SK-N-SH (cell line): ENCODE data around the gene PMP22. TPM values are rescaled to one million over a fixed set of nuclear protein-coding genes. Genes with fewer than 3 reads are reported as not detected.
A peak's percentile ranks its signal among the peaks of the same experiment; 100 is the strongest.

Source experiments
- CTCF ChIA-PET: fragments of 300-600, 350-600 bp; formaldehyde crosslinking; extraction: SDS; loops from one replicate; lab custom pipeline; 2021; lab: Yijun Ruan, JAX
- POLR2A ChIA-PET: fragments of 350-600 bp; sonication (Branson Sonifier 250); formaldehyde crosslinking; extraction: SDS; loops from one replicate; lab custom pipeline; 2020; ENCODE audit warnings: antibody characterized with exemption, inconsistent platforms; lab: Yijun Ruan, JAX
- DNase-seq: peaks from one replicate; pipeline ENCODE4 v3.0.0; 2012
- H2AFZ ChIP-seq: fragments of 200-600 bp; sonication (generic); 2 replicates; pipeline ENCODE4 v1.8.1; 2016; ENCODE audit warnings: antibody characterized with exemption, mild to moderate bottlenecking, low read depth
- H3F3A ChIP-seq: fragments of 200-600 bp; sonication (generic); replicated peaks from 2 replicates; pipeline ENCODE3; 2016; ENCODE audit warnings: antibody characterized with exemption, mild to moderate bottlenecking; ENCODE audit not compliant: insufficient read depth
- H3K27ac ChIP-seq, 2 experiments: fragments of 200-500 bp in 1 of 2; fragments of 200-600 bp in 1 of 2; sonication (Bioruptor generic) in 1 of 2; sonication (generic), shearing (Covaris generic) in 1 of 2; 2 replicates each; pipeline versions ENCODE4 v1.5.1 to v1.6.1; 2014 to 2016; ENCODE audit warnings: low read depth in 2 of 2, inconsistent platforms in 1 of 2, low read length in 1 of 2, mild to moderate bottlenecking in 1 of 2, mixed read lengths in 1 of 2
- H3K27me3 ChIP-seq: fragments of 200-600 bp; sonication (generic), shearing (Covaris generic); 2 replicates; pipeline ENCODE4 v1.6.1; 2016; ENCODE audit warnings: mixed run types; ENCODE audit not compliant: insufficient read depth
- H3K36me3 ChIP-seq, 2 experiments: fragments of 200-500 bp in 1 of 2; fragments of 200-600 bp in 1 of 2; sonication (Bioruptor generic) in 1 of 2; sonication (generic) in 1 of 2; replicated peaks in 1 of 2; 2 replicates each; pipeline versions ENCODE3 to v1.5.1; 2014 to 2016; ENCODE audit warnings: low read length in 1 of 2, mild to moderate bottlenecking in 1 of 2; ENCODE audit not compliant: insufficient read depth in 2 of 2, control insufficient read depth in 1 of 2
- H3K4me1 ChIP-seq, 2 experiments: fragments of 200-500 bp in 1 of 2; fragments of 200-600 bp in 1 of 2; sonication (Bioruptor generic) in 1 of 2; sonication (generic), shearing (Covaris generic) in 1 of 2; 2 replicates each; pipeline versions ENCODE4 v1.5.1 to v1.6.1; 2014 to 2016; ENCODE audit warnings: low read depth in 1 of 2, low read length in 1 of 2, mixed run types in 1 of 2; ENCODE audit not compliant: insufficient read depth in 2 of 2, control insufficient read depth in 1 of 2
- H3K4me2 ChIP-seq: fragments of 200-600 bp; sonication (generic), shearing (Covaris generic); 2 replicates; pipeline ENCODE4 v1.6.1; 2017; ENCODE audit warnings: mixed run types
- H3K4me3 ChIP-seq, 2 experiments: fragments of 200-500 bp in 1 of 2; fragments of 200-600 bp in 1 of 2; sonication (Bioruptor generic) in 1 of 2; sonication (generic), shearing (Covaris generic) in 1 of 2; 2 replicates each; pipeline versions ENCODE4 v1.5.1 to v1.8.1; 2014 to 2016; ENCODE audit warnings: low read depth in 2 of 2, inconsistent platforms in 1 of 2, low read length in 1 of 2, mild to moderate bottlenecking in 1 of 2, mixed read lengths in 1 of 2, moderate library complexity in 1 of 2
- H3K79me2 ChIP-seq: fragments of 200-600 bp; sonication (generic); 2 replicates; pipeline ENCODE4 v1.8.1; 2017; ENCODE audit warnings: mild to moderate bottlenecking; ENCODE audit not compliant: insufficient read depth
- H3K9ac ChIP-seq: fragments of 200-600 bp; sonication (generic); 2 replicates; pipeline ENCODE4 v1.6.1; 2017; ENCODE audit warnings: mixed run types
- H3K9me2 ChIP-seq: fragments of 200-600 bp; sonication (generic); 2 replicates; pipeline ENCODE4 v1.6.1; 2017; ENCODE audit warnings: mixed run types
- H3K9me3 ChIP-seq: fragments of 200-600 bp; sonication (generic); 2 replicates; pipeline ENCODE4 v1.6.1; 2017; ENCODE audit warnings: mixed run types, mild to moderate bottlenecking, moderate library complexity
- H4K20me1 ChIP-seq: fragments of 200-600 bp; sonication (generic); 2 replicates; pipeline ENCODE4 v1.6.1; 2017; ENCODE audit warnings: mild to moderate bottlenecking, mixed run types; ENCODE audit not compliant: insufficient read depth
- CTCF ChIP-seq: fragments of 200-600 bp; sonication (generic); IDR thresholded peaks from 2 replicates; pipeline ENCODE4 v1.6.1; 2017; ENCODE audit warnings: antibody characterized with exemption, mild to moderate bottlenecking, moderate library complexity
- ELF1 ChIP-seq: IDR thresholded peaks from 2 replicates; pipeline ENCODE4 v1.4.0; 2012
- FOSL2 ChIP-seq: IDR thresholded peaks from 2 replicates; pipeline ENCODE4 v1.4.0; 2012; ENCODE audit warnings: low read depth, mild to moderate bottlenecking, moderate library complexity, borderline replicate concordance
- IRF3 ChIP-seq: fragments of 150-350 bp; IDR thresholded peaks from 2 replicates; pipeline ENCODE4 v1.6.1; 2016; ENCODE audit warnings: mild to moderate bottlenecking, low read depth, low read length
- MEF2A ChIP-seq: IDR thresholded peaks from 2 replicates; pipeline ENCODE4 v1.4.0; 2012; ENCODE audit warnings: low read depth, borderline replicate concordance
- MXI1 ChIP-seq: IDR thresholded peaks from 2 replicates; pipeline ENCODE4 v1.6.1; 2012; ENCODE audit warnings: mild to moderate bottlenecking, low read depth, low read length, improper control_type of control experiment
- RAD21 ChIP-seq: IDR thresholded peaks from 2 replicates; pipeline ENCODE4 v1.6.1; 2012; ENCODE audit warnings: mild to moderate bottlenecking, low read length
- RCOR1 ChIP-seq: fragments of 150-350 bp; IDR thresholded peaks from 2 replicates; pipeline ENCODE4 v1.6.1; 2017; ENCODE audit warnings: antibody characterized with exemption, low read length
- YY1 ChIP-seq: IDR thresholded peaks from 2 replicates; pipeline ENCODE4 v1.4.0; 2012; ENCODE audit warnings: low read depth, mild to moderate bottlenecking
- ZBTB33 ChIP-seq: IDR thresholded peaks from 2 replicates; pipeline ENCODE4 v1.4.0; 2012; ENCODE audit warnings: low read depth, borderline replicate concordance
- WGBS: methylation state at CpG from one replicate; pipeline ENCODE4 v1.1.6; 2017; ENCODE audit warnings: low lambda C conversion rate; 5-methylcytosine and 5-hydroxymethylcytosine counted together
- polyA plus RNA-seq, 3 experiments: library from polyadenylated mRNA; depleted of rRNA; stranded (reverse); fragments of >200 nt; gene quantifications; 2 replicates each; pipeline ENCODE4 v1.2.3, GENCODE V29; 2012

The PMP22 gene
- polyA plus RNA-seq, 1 of the 3 experiments (the other 2 are of a cell fraction) = 82.5 TPM

- CTCF ChIA-PET = interaction anchor here (1.7 to 2.1 kb wide), 2 partner anchors 23 to 225 kb away, joined by 3 to 8 read pairs; no protein-coding TSS in a partner anchor
These were observed 31.2 kb downstream of the PMP22 start for GRCh38 chr17:15233971-15234370.

GRCh38 chr17:15233022-15233805 is 31.9 kb downstream of the PMP22 start:
- Histone ChIP-seq H3F3A (peaks cover 3% of the 10 kb centered on the region), H3K4me1 (no peaks in the 10 kb centered on the region), H3K79me2 (no peaks in the 10 kb centered on the region; the same call in 1 of the 2 replicates), H3K27me3 (no peaks in the 10 kb centered on the region), H4K20me1 (no peaks in the 10 kb centered on the region), H3K27ac (no peak overlapping the region), H2AFZ (no peak overlapping the region), H3K9ac (no peak overlapping the region), H3K4me3 (no peak overlapping the region), H3K9me3 (no peaks in the 10 kb centered on the region), H3K4me2 (no peak overlapping the region), H3K36me3 (peaks cover 16 to 71% of the 10 kb centered on the region in 2 experiments), H3K9me2 (no peaks in the 10 kb centered on the region)
- peak; percentile 29; the same call in 1 of the 2 replicates for TF ChIP-seq CTCF
- TF ChIP-seq IRF3 = no peak
- TF ChIP-seq RAD21 = 0 out of 2 replicates have a peak, but pooled peaks have one; percentile 8
- peak; percentile 27 for DNase-seq
- ChIA-PET POLR2A (no interaction called here), CTCF (interaction anchor here (1.0 to 2.1 kb wide), 3 partner anchors 14 to 225 kb away, joined by 3 to 8 read pairs (median 3); no protein-coding TSS in a partner anchor)
- 85% methylated on average over 4 of the region's 4 CpGs for WGBS

More at GRCh38 chr17:15233971-15234370, 31.2 kb downstream of the PMP22 start:
- Histone ChIP-seq H3K27me3 (no peaks in the 10 kb centered on the region), H3K4me3 (no peak overlapping the region), H3K36me3 (peaks cover 21 to 78% of the 10 kb centered on the region in 2 experiments), H2AFZ (no peak overlapping the region), H4K20me1 (no peaks in the 10 kb centered on the region), H3K9me2 (no peaks in the 10 kb centered on the region), H3K9me3 (no peaks in the 10 kb centered on the region), H3K27ac (no peak overlapping the region), H3K79me2 (no peaks in the 10 kb centered on the region; the same call in 1 of the 2 replicates), H3K4me1 (no peaks in the 10 kb centered on the region), H3K4me2 (no peak overlapping the region), H3K9ac (no peak overlapping the region), H3F3A (peaks cover 3% of the 10 kb centered on the region)
- POLR2A ChIA-PET = no interaction called here
- no peak for DNase-seq
- TF ChIP-seq FOSL2 = no peak
- no peak for TF ChIP-seq ELF1
- TF ChIP-seq MEF2A = no peak
- TF ChIP-seq ZBTB33 = no peak
- no peak for TF ChIP-seq YY1
- no peak for TF ChIP-seq RCOR1
- TF ChIP-seq MXI1 = no peak
- 99% methylated on average over 7 of the region's 7 CpGs for WGBS
